T-helper 1 cell treated with Interleukin-12 subunit alpha and Interleukin-12 subunit beta and Interleukin-4 antibody, amounts not matched to agents 30 μg/mL and 1 μg/mL, for 36 hours (primary cell): ENCODE data around the gene COL5A2.

ENCODE experiments used
- H3K27ac Mint-ChIP-seq: one replicate; pipeline ENCODE4 v1.8.0; 2021; ENCODE audit warnings: mild to moderate bottlenecking, mixed read lengths
- H3K27me3 Mint-ChIP-seq: one replicate; pipeline ENCODE4 v1.8.0; 2021; ENCODE audit warnings: low read depth, mixed read lengths
- H3K36me3 Mint-ChIP-seq: one replicate; pipeline ENCODE4 v1.8.0; 2021; ENCODE audit warnings: low read depth, mixed read lengths
- H3K4me1 Mint-ChIP-seq: one replicate; pipeline ENCODE4 v1.8.0; 2021; ENCODE audit warnings: low read depth, mixed read lengths
- H3K4me3 Mint-ChIP-seq: one replicate; pipeline ENCODE4 v1.8.0; 2021; ENCODE audit warnings: mild to moderate bottlenecking, moderate library complexity, mixed read lengths
- H3K9me3 Mint-ChIP-seq: one replicate; pipeline ENCODE4 v1.8.0; 2021; ENCODE audit warnings: mixed read lengths

COL5A2 gene

DNA sequence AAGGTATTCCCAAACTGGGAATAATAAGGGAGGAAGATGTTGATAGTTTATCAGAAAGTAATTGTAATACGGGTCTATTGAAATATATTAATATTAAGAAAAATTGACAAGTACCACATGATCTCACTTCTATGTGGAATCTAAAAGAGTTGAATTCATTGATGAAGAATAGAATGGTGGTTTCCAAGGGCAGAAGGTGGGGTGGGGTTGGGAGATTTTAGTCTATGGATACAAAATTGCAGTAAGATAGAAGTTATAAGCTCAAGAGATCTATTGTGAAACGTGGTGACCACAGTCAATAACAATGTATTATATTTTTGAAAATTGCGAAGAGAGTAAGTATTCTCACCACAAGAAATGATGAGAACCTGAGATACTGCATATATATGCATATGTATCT, 166.5 kb downstream of the COL5A2 start:
- H3K9me3 Mint-ChIP-seq: no peaks in the 10 kb centered on the region
- no peak overlapping the region for H3K4me3 Mint-ChIP-seq
- H3K27ac Mint-ChIP-seq: no peak overlapping the region
- H3K4me1 Mint-ChIP-seq: no peaks in the 10 kb centered on the region
- H3K27me3 Mint-ChIP-seq: no peaks in the 10 kb centered on the region
- no peaks in the 10 kb centered on the region for H3K36me3 Mint-ChIP-seq

GRCh38 chr2:189012351-189012750, 167.2 kb downstream of the COL5A2 start:
- H3K4me1 Mint-ChIP-seq: no peaks in the 10 kb centered on the region

GRCh38 chr2:189010536-189010935, 169.0 kb downstream of the COL5A2 start:
- Mint-ChIP-seq H3K27ac (no peak overlapping the region), H3K4me1 (no peaks in the 10 kb centered on the region), H3K27me3 (no peaks in the 10 kb centered on the region), H3K9me3 (no peaks in the 10 kb centered on the region), H3K4me3 (no peak overlapping the region), H3K36me3 (no peaks in the 10 kb centered on the region)

More at GRCh38 chr2:189012351-189012750, 167.2 kb downstream of the COL5A2 start:
- Mint-ChIP-seq H3K36me3 (no peaks in the 10 kb centered on the region), H3K27me3 (no peaks in the 10 kb centered on the region), H3K9me3 (no peaks in the 10 kb centered on the region), H3K27ac (no peak overlapping the region), H3K4me3 (no peak overlapping the region)

DNA sequence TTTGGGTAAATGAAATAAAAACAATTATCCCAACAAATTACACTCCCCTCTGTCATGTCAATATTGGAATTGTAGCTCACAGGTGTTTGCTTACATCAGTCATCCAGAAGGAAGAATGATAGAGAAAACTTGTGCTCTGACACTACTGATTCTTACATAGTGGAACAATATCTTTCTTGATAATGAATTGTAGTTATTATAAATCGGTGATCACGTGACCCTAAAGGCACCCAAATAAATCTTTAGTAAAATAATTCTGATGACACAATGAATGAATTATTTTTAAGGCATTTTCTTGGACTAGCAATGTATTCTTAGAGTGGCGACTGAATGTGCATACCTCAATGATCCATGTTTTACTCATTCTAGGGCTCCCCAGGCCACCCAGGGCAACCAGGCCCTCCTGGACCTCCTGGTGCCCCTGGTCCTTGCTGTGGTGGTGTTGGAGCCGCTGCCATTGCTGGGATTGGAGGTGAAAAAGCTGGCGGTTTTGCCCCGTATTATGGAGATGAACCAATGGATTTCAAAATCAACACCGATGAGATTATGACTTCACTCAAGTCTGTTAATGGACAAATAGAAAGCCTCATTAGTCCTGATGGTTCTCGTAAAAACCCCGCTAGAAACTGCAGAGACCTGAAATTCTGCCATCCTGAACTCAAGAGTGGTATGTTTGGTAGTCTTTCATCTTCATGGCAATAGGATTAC, 170.9 kb downstream of the COL5A2 start:
- Mint-ChIP-seq H3K36me3 (no peaks in the 10 kb centered on the region), H3K4me3 (no peak overlapping the region)

DNA sequence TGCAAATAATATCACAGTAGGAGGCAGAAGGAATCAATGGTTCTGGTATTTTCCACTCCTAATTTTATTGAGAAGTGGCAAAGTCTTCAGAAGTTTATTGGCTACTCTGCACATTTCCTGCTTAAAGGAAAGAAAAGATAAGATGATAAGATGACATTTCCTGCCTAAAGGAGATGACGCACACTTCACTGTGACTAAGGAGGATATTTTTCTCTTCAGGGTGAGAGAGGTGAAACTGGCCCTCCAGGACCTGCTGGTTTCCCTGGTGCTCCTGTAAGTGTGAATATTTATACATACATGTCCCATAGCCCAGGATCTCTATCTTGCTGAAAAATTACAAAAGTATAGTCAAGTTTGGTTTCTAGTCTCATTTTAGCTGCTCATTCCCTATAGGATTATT, 177.5 kb downstream of the COL5A2 start:
- no peaks in the 10 kb centered on the region for H3K36me3 Mint-ChIP-seq
- no peaks in the 10 kb centered on the region for H3K27me3 Mint-ChIP-seq
- H3K9me3 Mint-ChIP-seq: no peaks in the 10 kb centered on the region
- H3K27ac Mint-ChIP-seq: no peak overlapping the region
- no peak overlapping the region for H3K4me3 Mint-ChIP-seq
- peaks cover 2% of the 10 kb centered on the region for H3K4me1 Mint-ChIP-seq

More for the DNA sequence above, 170.9 kb downstream of the COL5A2 start:
- no peak overlapping the region for H3K27ac Mint-ChIP-seq
- H3K9me3 Mint-ChIP-seq: no peaks in the 10 kb centered on the region
- no peaks in the 10 kb centered on the region for H3K27me3 Mint-ChIP-seq
- H3K4me1 Mint-ChIP-seq: no peaks in the 10 kb centered on the region

GRCh38 chr2:189000221-189000620, 179.3 kb downstream of the COL5A2 start:
- Mint-ChIP-seq H3K27ac (no peak overlapping the region), H3K4me1 (peaks cover 2% of the 10 kb centered on the region), H3K36me3 (no peaks in the 10 kb centered on the region), H3K27me3 (no peaks in the 10 kb centered on the region), H3K4me3 (no peak overlapping the region), H3K9me3 (no peaks in the 10 kb centered on the region)

DNA sequence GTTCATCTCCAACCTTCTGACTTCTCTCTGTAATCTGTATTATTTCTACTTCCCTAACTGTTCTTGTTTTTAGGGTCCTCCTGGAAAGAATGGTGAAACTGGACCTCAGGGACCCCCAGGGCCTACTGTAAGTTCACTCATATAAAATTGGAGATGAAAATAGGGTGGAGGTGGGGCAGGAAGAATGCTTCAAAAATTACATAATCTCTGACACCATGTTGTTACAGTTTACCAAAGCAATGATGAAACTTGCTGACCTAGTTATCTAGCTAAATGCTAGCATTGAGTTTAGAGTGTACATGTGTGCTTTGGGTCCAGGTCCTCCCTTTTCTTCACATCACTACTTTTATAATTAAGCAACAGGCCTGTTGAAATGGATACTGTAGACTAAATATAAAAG, 182.3 kb downstream of the COL5A2 start:
- no peaks in the 10 kb centered on the region for H3K36me3 Mint-ChIP-seq
- no peak overlapping the region for H3K27ac Mint-ChIP-seq
- H3K4me3 Mint-ChIP-seq: no peak overlapping the region
- H3K4me1 Mint-ChIP-seq: peaks cover 2% of the 10 kb centered on the region
- H3K9me3 Mint-ChIP-seq: no peaks in the 10 kb centered on the region
- H3K27me3 Mint-ChIP-seq: no peaks in the 10 kb centered on the region

DNA sequence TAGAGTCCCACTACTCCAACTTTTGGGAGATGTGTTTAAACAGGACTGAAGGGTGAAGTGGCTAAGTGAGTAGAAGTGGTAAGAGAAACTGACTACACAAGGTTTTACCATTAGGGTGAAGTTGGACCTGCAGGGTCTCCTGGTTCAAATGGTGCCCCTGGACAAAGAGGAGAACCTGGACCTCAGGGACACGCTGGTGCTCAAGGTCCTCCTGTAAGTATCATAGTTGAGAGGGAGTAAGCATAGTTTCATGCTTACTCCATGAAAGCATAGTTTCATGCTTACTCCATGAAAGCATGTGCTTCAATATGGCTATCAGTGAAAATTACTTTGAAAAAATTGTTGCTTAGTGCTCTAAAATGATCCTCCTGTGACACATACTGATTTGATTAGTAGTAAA, 186.3 kb downstream of the COL5A2 start:
- Mint-ChIP-seq H3K27me3 (no peaks in the 10 kb centered on the region), H3K4me1 (no peaks in the 10 kb centered on the region), H3K4me3 (no peak overlapping the region), H3K27ac (no peak overlapping the region), H3K36me3 (no peaks in the 10 kb centered on the region), H3K9me3 (no peaks in the 10 kb centered on the region)

DNA sequence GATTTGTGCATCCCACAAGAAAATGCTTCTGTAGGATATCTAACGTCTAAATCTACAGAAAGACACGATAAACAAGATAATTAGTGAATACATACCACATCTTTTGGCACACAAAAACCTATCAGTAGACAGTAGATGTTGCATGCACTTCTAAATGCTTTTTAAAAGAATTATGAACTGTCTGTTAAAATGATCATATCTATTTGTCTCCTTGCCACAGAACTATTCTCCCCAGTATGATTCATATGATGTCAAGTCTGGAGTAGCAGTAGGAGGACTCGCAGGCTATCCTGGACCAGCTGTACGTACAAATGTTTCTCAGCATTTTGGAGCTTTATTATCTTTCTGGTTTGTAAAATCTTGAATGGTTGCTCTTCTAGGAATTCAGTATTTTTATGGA, 192.7 kb downstream of the COL5A2 start:
- H3K27me3 Mint-ChIP-seq: peaks cover 3% of the 10 kb centered on the region
- H3K4me3 Mint-ChIP-seq: no peak overlapping the region
- H3K27ac Mint-ChIP-seq: no peak overlapping the region
- H3K4me1 Mint-ChIP-seq: no peaks in the 10 kb centered on the region
- no peaks in the 10 kb centered on the region for H3K9me3 Mint-ChIP-seq
- no peaks in the 10 kb centered on the region for H3K36me3 Mint-ChIP-seq

- Mint-ChIP-seq H3K9me3 (no peaks in the 10 kb centered on the region), H3K27me3 (peaks cover 3% of the 10 kb centered on the region), H3K27ac (no peak overlapping the region), H3K4me1 (no peaks in the 10 kb centered on the region), H3K4me3 (no peak overlapping the region), H3K36me3 (no peaks in the 10 kb centered on the region)
These were observed 194.9 kb downstream of the COL5A2 start for GRCh38 chr2:188984680-188985079.

- Mint-ChIP-seq H3K9me3 (no peaks in the 10 kb centered on the region), H3K27ac (no peak overlapping the region), H3K36me3 (no peaks in the 10 kb centered on the region), H3K4me3 (no peak overlapping the region), H3K4me1 (no peaks in the 10 kb centered on the region), H3K27me3 (peaks cover 3% of the 10 kb centered on the region)
These were observed 195.5 kb downstream of the COL5A2 start for GRCh38 chr2:188984065-188984491.

- Mint-ChIP-seq H3K9me3 (no peaks in the 10 kb centered on the region), H3K4me1 (peaks cover 3% of the 10 kb centered on the region), H3K27ac (no peak overlapping the region)
These were observed 196.0 kb downstream of the COL5A2 start for GRCh38 chr2:188983427-188984064.

More at GRCh38 chr2:188983427-188984064, 196.0 kb downstream of the COL5A2 start:
- Mint-ChIP-seq H3K36me3 (no peaks in the 10 kb centered on the region), H3K27me3 (peaks cover 3% of the 10 kb centered on the region), H3K4me3 (no peak overlapping the region)
